HG03064 (cell line): Measurements from ENCODE around the gene TRAPPC3L.
"Not testable (repeated sequence)": the region's sequence is repeated elsewhere in the genome, so short reads cannot be mapped to it uniquely, and the experiment has no call there.

Source experiments
- ATAC-seq: cut with Tn5 transposase; IDR thresholded peaks from one replicate; pipeline ENCODE4 v1.9.1; 2021; ENCODE audit warnings: low read depth; ENCODE audit not compliant: unreplicated experiment

Gene TRAPPC3L

GRCh38 chr6:116515141-116515540 is 30.3 kb downstream of the TRAPPC3L start:
- no peak for ATAC-seq

DNA sequence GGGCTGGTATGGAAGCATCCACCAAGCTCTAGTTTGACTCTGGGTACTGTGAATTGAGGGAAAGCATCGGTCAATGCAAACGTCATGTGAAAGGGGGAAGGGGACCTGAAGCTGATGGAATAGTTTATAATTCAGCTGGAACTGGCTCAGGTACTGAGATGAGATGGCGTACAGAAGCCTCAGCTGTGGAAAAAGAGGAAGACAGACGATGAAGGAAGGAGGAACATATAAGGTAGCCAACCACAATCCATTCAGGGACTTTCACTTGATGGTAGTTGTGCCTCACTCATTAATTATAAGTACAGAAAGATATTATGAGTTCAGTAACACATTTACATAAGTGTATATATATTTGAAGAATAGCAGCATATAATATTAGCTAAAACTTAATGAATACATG is 31.4 kb downstream of the TRAPPC3L start:
- no peak for ATAC-seq

- ATAC-seq = no peak
These were observed 32.1 kb downstream of the TRAPPC3L start for GRCh38 chr6:116513224-116513875.

DNA sequence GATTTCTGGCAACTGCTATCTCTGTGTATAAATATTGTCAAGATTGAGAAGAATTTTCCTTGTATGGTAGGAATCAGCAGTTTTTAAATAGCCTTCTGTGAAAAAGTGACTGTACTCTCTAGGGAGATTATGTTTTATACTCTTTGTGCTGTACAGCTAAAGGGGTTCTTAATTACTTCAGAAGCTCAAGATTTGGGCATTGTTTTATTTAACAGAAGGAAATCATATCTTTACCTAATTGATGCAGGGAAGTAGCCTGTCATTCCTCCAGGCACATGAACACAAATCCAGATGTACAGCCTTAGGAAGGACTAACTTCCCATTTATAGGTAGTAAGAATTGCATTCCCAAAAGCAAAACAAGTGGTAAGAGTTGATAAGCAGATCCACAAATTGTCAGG is 32.8 kb downstream of the TRAPPC3L start:
- ATAC-seq = no peak

GRCh38 chr6:116512111-116512559 is 33.3 kb downstream of the TRAPPC3L start:
- no peak for ATAC-seq

- ATAC-seq = no peak
These were observed 33.9 kb downstream of the TRAPPC3L start, which contains the start of gene CALHM5 for GRCh38 chr6:116511424-116512110. TSS of gene CALHM5 (plus strand) at chr6:116511639. CDS start at chr6:116511697, 58 bp downstream.

GRCh38 chr6:116508527-116508926 is 37.0 kb downstream of the TRAPPC3L start:
- ATAC-seq = no peak

DNA sequence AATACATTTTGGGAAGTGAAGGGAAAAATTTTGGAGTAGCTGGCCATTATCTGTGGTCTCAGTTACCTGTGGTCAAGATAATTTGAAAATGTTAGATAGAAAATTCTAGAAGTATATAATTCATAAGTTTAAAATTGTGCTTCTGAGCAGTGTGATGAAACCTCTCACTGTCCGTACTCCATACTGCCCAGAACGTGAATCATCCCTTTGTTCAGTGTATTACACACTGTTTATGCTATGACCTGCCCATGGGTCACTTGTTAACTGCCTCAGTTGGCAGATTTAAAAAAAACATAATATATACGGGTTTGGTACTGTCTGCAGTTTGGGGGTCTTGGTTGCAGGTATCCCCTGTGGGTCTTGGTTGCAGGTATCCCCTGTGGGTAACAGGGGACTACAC is 38.2 kb downstream of the TRAPPC3L start:
- no peak for ATAC-seq

DNA sequence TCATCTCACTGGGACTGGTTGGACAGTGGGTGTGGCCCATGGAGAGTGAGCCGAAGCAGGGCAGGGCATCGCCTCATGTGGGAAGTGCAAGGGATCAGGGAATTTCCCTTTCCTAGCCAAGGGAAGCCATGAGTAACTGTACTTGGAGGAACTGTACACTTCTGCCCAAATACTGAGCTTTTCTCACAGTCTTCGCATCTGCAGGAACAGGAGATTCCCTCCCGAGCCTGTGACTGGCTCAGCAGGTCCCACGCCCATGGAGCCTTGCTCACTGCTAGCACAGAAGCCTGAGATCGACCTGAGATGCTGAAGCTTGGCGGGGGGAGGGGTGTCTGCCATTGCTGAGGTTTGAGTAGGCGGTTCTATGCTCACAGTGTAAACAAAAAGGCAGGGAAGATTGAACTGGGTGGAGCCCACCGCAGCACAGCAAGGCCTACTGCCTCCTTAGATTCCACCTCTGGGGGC is 44.5 kb downstream of the TRAPPC3L start:
- no peak for ATAC-seq

DNA sequence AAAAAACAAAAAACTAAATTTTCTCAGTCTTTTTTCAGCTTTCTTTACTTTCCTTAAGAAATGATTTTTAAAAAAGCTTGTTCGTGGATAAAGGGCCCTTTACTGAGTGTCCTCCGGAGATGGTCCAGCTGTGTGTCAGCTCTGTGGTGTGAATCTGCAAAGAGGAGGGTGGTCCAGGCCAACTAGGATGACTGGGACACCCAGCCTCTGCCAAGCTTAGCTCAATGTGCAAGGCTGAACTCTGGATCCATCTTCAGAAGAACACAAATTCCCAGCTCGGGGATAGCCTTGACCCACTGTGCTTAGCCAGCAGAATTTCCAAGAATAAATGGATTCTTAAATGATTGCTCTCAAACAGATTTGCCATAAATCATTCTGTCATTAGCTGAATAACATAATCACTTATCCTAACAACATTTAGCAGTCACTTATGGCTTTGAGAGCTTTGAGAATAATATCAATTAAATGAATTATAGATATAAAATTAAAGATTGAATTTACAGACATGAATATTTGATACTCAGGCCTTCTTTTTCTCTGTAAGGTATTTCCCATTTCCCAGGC is 48.3 kb downstream of the TRAPPC3L start:
- no peak for ATAC-seq

DNA sequence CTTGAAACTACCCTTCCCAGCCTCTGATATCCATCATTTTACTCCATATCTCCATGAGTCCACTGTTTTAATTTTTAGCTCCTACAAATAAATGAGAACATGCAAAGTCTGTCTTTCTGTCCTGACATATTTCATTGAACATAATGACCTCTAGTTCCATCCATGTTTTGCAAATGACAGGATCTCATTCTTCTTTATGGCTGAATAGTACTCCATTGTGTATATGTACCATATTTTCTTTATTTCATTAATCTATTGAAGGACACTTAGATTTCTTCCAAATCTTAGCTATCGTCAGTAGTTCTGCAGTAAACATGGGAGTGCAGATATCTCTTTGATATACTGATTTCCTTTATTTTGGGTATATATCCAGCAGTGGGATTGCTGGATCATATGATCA is 50.3 kb downstream of the TRAPPC3L start:
- not testable (repeated sequence) for ATAC-seq

- no peak for ATAC-seq
These were observed 53.0 kb downstream of the TRAPPC3L start for GRCh38 chr6:116492331-116493067.

DNA sequence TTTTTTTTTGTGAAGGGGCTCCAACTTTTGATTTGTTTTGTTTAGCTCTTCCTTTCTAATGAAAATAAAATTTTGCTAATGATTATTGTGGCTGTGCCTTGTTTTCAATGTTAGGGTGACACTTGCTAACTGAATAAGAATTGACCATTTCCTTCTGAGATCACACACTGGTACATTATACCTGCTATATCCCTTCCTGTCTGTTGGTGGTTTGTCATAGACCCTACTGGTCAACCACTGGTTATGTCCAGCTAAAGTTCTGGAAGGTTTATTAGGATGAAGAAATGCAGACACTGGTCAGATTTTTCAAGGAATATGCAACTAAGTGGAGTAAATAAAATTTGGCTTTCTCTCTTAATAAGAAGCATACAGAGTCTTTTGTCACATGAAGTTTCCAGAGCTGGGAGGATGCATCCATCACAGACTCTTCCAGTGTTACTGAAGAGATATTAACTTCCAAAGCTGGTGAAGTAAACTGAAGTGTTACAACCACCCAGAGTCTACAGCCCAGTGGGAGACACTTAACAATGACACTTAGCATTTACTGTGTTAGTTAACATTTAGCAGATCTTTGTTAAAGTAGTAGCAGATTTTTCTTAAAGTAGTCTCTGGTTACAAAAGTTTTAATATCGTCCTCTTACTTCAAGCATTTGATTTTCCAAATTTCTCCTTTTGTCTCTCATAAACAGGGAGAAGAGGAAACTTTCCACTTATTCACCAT is 53.7 kb downstream of the TRAPPC3L start:
- no peak for ATAC-seq

DNA sequence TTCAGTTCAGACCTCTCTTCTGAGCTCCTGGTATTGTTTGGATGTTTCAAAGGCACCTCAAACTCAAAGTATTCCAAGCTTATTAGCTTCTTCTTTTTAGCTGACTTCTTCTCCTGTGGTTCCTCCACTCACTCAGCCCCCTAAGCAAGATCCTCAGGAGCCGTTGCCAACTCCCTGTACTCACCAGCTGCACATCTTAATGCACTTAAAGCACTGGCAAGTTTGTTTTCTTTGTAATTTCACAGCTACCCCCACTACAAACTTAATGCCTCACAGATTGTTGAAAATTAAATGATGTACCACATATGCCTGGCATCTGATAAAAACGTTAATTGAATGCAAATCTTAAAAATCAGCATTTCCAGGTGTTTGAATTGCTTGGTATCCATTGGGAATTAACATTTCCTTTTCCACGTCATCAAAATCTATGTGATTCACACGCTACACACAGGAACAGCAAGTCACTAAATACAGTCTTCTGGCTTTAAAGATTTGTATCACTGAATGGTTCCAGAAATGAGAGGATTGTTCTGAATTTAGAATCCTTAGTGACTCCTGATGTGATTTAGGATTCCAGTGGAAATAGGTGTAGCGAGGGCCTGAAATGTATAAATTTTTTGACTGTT is 59.8 kb downstream of the TRAPPC3L start:
- no peak for ATAC-seq

- ATAC-seq = no peak
These were observed 61.9 kb downstream of the TRAPPC3L start for GRCh38 chr6:116483616-116484015.

GRCh38 chr6:116482780-116483179 is 62.7 kb downstream of the TRAPPC3L start:
- no peak for ATAC-seq

DNA sequence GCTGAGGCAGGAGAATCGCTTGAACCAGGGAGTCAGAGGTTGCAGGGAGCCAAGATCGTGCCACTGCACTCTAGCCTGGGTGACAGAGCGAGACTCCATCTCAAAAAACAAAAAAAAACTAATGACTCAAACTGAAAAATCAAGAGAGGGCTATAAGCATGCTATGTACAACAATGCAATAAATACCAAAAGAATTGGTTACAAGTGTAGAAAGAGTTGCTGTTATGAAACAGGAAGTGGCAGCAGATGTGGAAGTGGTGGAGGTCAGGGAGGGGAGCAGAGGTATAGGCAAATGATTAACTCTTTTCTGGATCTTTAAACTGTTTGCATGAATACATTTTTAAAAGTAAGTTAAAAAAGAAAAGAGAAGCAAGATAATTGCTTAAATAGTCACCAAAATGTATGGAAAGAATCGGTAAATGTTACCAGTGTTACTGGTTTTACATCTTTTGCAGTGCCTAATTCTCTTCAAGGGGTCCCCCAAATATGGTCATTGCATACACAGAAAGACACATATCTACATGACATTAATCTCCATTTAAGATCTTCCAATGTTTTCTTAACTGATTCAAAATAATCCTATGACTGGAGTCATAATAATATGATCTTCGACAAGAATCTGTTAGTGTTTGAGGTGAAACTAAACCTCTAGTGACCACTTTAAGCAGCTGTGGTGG is 69.3 kb downstream of the TRAPPC3L start:
- ATAC-seq = peak; percentile 100

DNA sequence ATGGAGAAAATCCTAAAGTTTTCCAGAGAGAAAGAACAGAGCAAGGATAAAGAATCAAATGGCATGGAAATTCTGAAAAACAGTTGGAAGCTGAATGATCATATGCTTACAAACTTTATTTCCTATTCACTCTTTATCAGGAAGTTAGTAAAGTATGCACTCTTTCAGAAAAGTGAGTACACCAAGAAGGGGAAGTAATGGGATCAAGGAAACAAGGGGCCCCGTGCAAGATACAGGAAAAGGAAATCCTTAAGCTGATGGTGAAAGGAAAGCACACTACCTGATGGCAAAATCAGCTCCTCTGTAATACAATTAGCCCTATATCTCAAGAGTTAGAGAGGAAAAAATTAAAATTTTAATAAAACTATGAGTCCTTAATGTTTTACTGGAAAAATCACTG is 70.3 kb downstream of the TRAPPC3L start:
- no peak for ATAC-seq

DNA sequence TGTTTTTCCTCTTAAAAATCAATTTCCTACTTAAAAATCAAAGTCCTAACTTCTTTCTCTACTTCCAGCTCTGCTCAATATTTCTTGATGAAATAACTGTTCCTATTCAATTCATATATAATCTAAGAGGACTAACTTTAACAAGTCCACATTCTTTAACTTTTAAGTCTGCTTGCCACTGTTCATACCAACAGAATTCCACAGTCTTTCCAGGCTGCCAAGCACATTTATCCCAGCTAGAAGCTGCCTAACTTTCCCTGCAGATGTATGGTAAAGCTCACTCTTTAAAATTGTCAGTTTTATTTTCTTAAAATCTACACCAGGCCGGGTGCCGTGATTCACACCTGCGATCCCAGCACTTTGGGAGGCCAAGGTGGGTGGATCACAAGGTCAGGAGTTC is 72.8 kb downstream of the TRAPPC3L start:
- ATAC-seq = no peak
